ENCODE data around the gene AHDC1. TPM values are rescaled to one million over a fixed set of nuclear protein-coding genes. Genes with fewer than 3 reads are reported as not detected.
A peak's percentile ranks its signal among the peaks of the same experiment; 100 is the strongest.

The AHDC1 gene
- total and polyA plus RNA-seq, 9 of the 15 experiments (the other 6 are each of a cell fraction or from before 2014, with no cell fraction given), result 0.21 to 36.4 (median 4.7) TPM

DNA sequence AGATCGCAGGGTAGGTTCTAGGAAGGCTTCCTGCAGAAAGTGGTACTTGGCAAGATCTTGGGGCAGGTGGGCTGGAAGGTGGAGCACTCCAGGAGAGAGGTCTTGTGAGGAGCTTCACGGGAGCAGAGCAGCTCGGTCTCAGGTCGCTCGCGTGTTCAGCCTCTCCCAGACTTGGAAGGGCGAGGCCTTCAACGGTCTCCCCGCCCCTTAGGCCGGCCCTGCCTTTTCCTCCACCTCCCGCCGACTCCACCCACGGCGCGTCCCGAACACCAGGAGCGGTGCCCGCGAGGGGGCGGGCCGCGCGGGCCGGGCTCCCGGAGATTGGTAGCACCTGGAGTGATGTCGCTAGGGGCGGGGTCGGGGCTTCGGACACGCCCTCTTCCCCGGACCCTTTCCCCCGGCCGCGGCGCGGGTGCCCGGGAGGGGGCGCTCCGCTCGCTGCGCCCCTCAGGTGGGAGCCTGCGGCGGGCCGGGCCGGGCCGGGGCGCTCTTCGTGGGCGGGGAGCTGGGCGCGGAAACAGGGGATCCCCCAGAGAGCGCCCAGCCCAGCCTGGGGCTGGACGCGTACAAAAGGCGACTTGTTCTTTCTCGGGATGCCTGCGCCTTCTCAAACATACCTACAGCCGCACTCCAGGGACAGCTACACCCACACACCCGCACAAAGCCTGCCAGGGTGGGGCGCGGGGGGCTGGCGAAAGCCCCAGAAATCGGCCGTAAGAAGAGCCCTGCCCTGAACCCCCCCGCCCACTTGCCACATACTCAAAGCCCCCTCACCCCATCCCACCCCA, 35.5 kb downstream of the AHDC1 start (continued):
- TF ChIP-seq, protein P1, sequence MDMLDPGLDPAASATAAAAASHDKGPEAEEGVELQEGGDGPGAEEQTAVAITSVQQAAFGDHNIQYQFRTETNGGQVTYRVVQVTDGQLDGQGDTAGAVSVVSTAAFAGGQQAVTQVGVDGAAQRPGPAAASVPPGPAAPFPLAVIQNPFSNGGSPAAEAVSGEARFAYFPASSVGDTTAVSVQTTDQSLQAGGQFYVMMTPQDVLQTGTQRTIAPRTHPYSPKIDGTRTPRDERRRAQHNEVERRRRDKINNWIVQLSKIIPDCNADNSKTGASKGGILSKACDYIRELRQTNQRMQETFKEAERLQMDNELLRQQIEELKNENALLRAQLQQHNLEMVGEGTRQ (CRISPR knock-in tag; IDR thresholded peaks at IDR 0.05), result no peak
- no peak for TF ChIP-seq ZNF41 (CRISPR knock-in tag; conservative IDR thresholded peaks at IDR 0.05)
- peak; percentile 33; the same call in 1 of the 2 replicates for TF ChIP-seq DMBX1 (CRISPR knock-in tag; IDR thresholded peaks at IDR 0.05; ENCODE audit: borderline replicate concordance)
- TF ChIP-seq MECOM (CRISPR knock-in tag; IDR thresholded peaks at IDR 0.05), result no peak
- TF ChIP-seq RBFOX2 (IDR thresholded peaks at IDR 0.05; ENCODE audit: low read depth, low read length), result peak; percentile 51; the same call in 1 of the 2 replicates
- TF ChIP-seq ARID4B (CRISPR knock-in tag; IDR thresholded peaks at IDR 0.05), result peak; percentile 75; the same call in 1 of the 2 replicates
- TF ChIP-seq RFX7 (CRISPR knock-in tag; IDR thresholded peaks at IDR 0.05), result no peak
- TF ChIP-seq ZNF263 (CRISPR knock-in tag; IDR thresholded peaks at IDR 0.05; ENCODE audit: borderline replicate concordance), result peak; percentile 66; the same call in 1 of the 2 replicates
- TF ChIP-seq, protein P2, sequence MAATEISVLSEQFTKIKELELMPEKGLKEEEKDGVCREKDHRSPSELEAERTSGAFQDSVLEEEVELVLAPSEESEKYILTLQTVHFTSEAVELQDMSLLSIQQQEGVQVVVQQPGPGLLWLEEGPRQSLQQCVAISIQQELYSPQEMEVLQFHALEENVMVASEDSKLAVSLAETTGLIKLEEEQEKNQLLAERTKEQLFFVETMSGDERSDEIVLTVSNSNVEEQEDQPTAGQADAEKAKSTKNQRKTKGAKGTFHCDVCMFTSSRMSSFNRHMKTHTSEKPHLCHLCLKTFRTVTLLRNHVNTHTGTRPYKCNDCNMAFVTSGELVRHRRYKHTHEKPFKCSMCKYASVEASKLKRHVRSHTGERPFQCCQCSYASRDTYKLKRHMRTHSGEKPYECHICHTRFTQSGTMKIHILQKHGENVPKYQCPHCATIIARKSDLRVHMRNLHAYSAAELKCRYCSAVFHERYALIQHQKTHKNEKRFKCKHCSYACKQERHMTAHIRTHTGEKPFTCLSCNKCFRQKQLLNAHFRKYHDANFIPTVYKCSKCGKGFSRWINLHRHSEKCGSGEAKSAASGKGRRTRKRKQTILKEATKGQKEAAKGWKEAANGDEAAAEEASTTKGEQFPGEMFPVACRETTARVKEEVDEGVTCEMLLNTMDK (IDR thresholded peaks at IDR 0.05; ENCODE audit: borderline replicate concordance, insufficient read depth, low read depth, low read length, poor library complexity, severe bottlenecking), result peak; percentile 90
- 0 out of 2 replicates have a peak, but pooled peaks have one; percentile 13 for TF ChIP-seq ZKSCAN1 (IDR thresholded peaks at IDR 0.05; ENCODE audit: low read depth, low read length)
- TF ChIP-seq SMC3 (conservative IDR thresholded peaks at IDR 0.05; ENCODE audit: insufficient read depth, low read depth, low read length), result peak; percentile 18; the same call in 1 of the 2 replicates
- TF ChIP-seq, protein P3, sequence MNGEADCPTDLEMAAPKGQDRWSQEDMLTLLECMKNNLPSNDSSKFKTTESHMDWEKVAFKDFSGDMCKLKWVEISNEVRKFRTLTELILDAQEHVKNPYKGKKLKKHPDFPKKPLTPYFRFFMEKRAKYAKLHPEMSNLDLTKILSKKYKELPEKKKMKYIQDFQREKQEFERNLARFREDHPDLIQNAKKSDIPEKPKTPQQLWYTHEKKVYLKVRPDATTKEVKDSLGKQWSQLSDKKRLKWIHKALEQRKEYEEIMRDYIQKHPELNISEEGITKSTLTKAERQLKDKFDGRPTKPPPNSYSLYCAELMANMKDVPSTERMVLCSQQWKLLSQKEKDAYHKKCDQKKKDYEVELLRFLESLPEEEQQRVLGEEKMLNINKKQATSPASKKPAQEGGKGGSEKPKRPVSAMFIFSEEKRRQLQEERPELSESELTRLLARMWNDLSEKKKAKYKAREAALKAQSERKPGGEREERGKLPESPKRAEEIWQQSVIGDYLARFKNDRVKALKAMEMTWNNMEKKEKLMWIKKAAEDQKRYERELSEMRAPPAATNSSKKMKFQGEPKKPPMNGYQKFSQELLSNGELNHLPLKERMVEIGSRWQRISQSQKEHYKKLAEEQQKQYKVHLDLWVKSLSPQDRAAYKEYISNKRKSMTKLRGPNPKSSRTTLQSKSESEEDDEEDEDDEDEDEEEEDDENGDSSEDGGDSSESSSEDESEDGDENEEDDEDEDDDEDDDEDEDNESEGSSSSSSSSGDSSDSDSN (IDR thresholded peaks at IDR 0.05; ENCODE audit: borderline replicate concordance in 1 of 2, low read depth in 2 of 2, low read length in 2 of 2), result 0 out of 4 replicates have a peak, but pooled peaks of 1 of the 2 experiments have one; percentile 73
- peak; percentile 70 for TF ChIP-seq ETS1 (conservative IDR thresholded peaks at IDR 0.05; ENCODE audit: control insufficient read depth, low read depth, low read length)
- TF ChIP-seq CBX1 (IDR thresholded peaks at IDR 0.05; ENCODE audit: low read depth), result 0 out of 2 replicates have a peak, but pooled peaks have one; percentile 30

Data from K562 (cell line).